Glutamatergic neuron (in vitro differentiated cells): Measurements from ENCODE around the gene ECPAS. TPM values are rescaled to one million over a fixed set of nuclear protein-coding genes. Genes with fewer than 3 reads are reported as not detected.

ENCODE experiments used
- total RNA-seq: library from RNA; stranded (reverse); fragmentation: NEBNext Ultra II Directional; extraction: Animal tissue kit (Norgen Biotek cat#: 25700); gene quantifications from one replicate; pipeline ENCODE4 v1.2.1, GENCODE V29; 2021; ENCODE audit not compliant: unreplicated experiment

Gene ECPAS
- total RNA-seq, 1 donor from 2014 or later, result 53.5 TPM

Other genes starting within 250 kb of the ECPAS start
- gene OR2K2, start 154.2 kb downstream of the ECPAS start, total RNA-seq, result not detected
- 6.5 TPM for gene ZNF483, start 40.8 kb upstream of the ECPAS start, total RNA-seq
- gene PTGR1, start 115.3 kb upstream of the ECPAS start, total RNA-seq, result 23.4 TPM
- gene DNAJC25, start 147.0 kb upstream of the ECPAS start, total RNA-seq, result 7.4 TPM
- 17.1 TPM for gene GNG10, start 177.2 kb upstream of the ECPAS start, total RNA-seq